NCI-H1694 (cell line): Measurements from ENCODE around the gene SMPD3.

Experiments used
- DNase-seq: peaks from one replicate; lab custom pipeline; 2025; lab: John Stamatoyannopoulos, UW

The SMPD3 gene

GRCh38 chr16:68328860-68329390, 119.4 kb downstream of the SMPD3 start:
- no peak for DNase-seq

- peak; percentile 75 for DNase-seq
Observed at GRCh38 chr16:68328151-68328859, 120.0 kb downstream of the SMPD3 start.

- no peak for DNase-seq
Observed at GRCh38 chr16:68324780-68325357, 123.4 kb downstream of the SMPD3 start.

- DNase-seq: no peak
Observed at GRCh38 chr16:68324336-68324735, 124.0 kb downstream of the SMPD3 start.

- no peak for DNase-seq
Observed at GRCh38 chr16:68319185-68319908, 129.0 kb downstream of the SMPD3 start.

GRCh38 chr16:68313116-68313515, 135.2 kb downstream of the SMPD3 start:
- DNase-seq: no peak

GRCh38 chr16:68310774-68311511, 137.4 kb downstream of the SMPD3 start, which contains the start of the genes PRMT7 and SLC7A6OS:
TSS of gene PRMT7 (plus strand) at chr16:68311019. CDS start at chr16:68315980, 4,961 bp downstream.
TSS of gene SLC7A6OS (minus strand) at chr16:68310946. CDS start at chr16:68310926, 20 bp downstream.
- peak; percentile 80 for DNase-seq

GRCh38 chr16:68310437-68310773, 137.9 kb downstream of the SMPD3 start:
- no peak for DNase-seq

- no peak for DNase-seq
Observed at GRCh38 chr16:68309799-68310198, 138.5 kb downstream of the SMPD3 start.
